ENCODE results near the gene SLC29A1. TPM values are rescaled to one million over a fixed set of nuclear protein-coding genes. Genes with fewer than 3 reads are reported as not detected.

SLC29A1 gene
- total and polyA plus RNA-seq, 2 donors (not counting 1 experiment from before 2014, with no cell fraction given), result 6.0 to 7.3 TPM

- ATAC-seq (ENCODE audit: low read depth) (no peak), DNase-seq (no peak)
- Histone ChIP-seq H3K9ac (ENCODE audit: low read length) (no peak overlapping the region), H3K4me2 (replicated peaks; ENCODE audit: low read depth, low read length, poor library complexity, severe bottlenecking) (no peak overlapping the region), H3K27me3 (replicated peaks in 1 of 4; ENCODE audit: control extremely low read depth in 1 of 4, control insufficient read depth in 3 of 4, insufficient read depth in 4 of 4, low read length in 3 of 4) (peaks cover 0 to 2% (median 0%) of the 10 kb centered on the region in 4 experiments), H3K9me3 (ENCODE audit: control extremely low read depth in 1 of 3, control insufficient read depth in 2 of 3, insufficient read depth in 1 of 3, low read length in 2 of 3) (no peaks in the 10 kb centered on the region), H3K4me1 (ENCODE audit: control insufficient read depth in 2 of 2, insufficient read depth in 2 of 2, low read length in 2 of 2) (peaks cover 13 to 29% of the 10 kb centered on the region in 2 donors), H3K27ac (ENCODE audit: low read length in 2 of 2) (no peak overlapping the region), H3K36me3 (replicated peaks in 1 of 2; ENCODE audit: control extremely low read depth in 1 of 2, control insufficient read depth in 1 of 2, extremely low read depth in 1 of 2, insufficient read depth in 2 of 2, low read length in 1 of 2) (no peaks in the 10 kb centered on the region), H2AFZ (ENCODE audit: insufficient read depth, low read depth, low read length, poor library complexity, severe bottlenecking) (no peak overlapping the region), H3K79me2 (ENCODE audit: control insufficient read depth, insufficient read depth, low read length) (peaks cover 5% of the 10 kb centered on the region), H3K4me3 (ENCODE audit: control extremely low read depth in 1 of 5, extremely low read depth in 1 of 5, insufficient read depth in 1 of 5, low read depth in 2 of 5, low read length in 4 of 5) (no peak overlapping the region), H4K20me1 (ENCODE audit: control insufficient read depth, insufficient read depth, low read length, poor library complexity, severe bottlenecking) (no peaks in the 10 kb centered on the region)
- Mint-ChIP-seq H3K4me1 (peaks cover 26% of the 10 kb centered on the region), H3K9me3 (ENCODE audit: insufficient read depth) (no peaks in the 10 kb centered on the region), H3K27ac (no peak overlapping the region), H3K4me3 (peak overlapping the region; percentile 88), H3K27me3 (no peaks in the 10 kb centered on the region)
- WGBS (ENCODE audit: insufficient coverage), result 95% methylated on average over 3 of the region's 4 CpGs
- ChIA-PET CTCF (interaction anchor here (0.7 to 3.1 kb wide), 11 partner anchors 9 to 128 kb away, joined by 3 to 22 read pairs (median 6); no protein-coding TSS in a partner anchor), POLR2A (interaction anchor here (2.7 to 5.0 kb wide), 2 partner anchors 20 to 32 kb away, joined by 11 to 52 read pairs; partner anchors contain the start of genes HSP90AB1 and SLC35B2)
- intact Hi-C loops (cut with micrococcal nuclease), result loop anchor here (5.0 kb wide), 2 partner anchors 53 to 162 kb away; partner anchors contain the start of gene CDC5L
- TF ChIP-seq EZH2 (IDR thresholded peaks at IDR 0.05; ENCODE audit: borderline replicate concordance, insufficient read depth, low read depth, low read length, poor library complexity, severe bottlenecking) (no peak), CTCF (IDR thresholded peaks at IDR 0.05) (no peak)
These were observed 1.5 kb downstream of the SLC29A1 start for GRCh38 chr6:44224965-44225305.

GRCh38 chr6:44225579-44226325 lies 2.4 kb downstream of the SLC29A1 start:
- intact Hi-C loops (cut with micrococcal nuclease), result no loop called here
- Histone ChIP-seq H3K27me3 (replicated peaks in 1 of 4; ENCODE audit: control extremely low read depth in 1 of 4, control insufficient read depth in 3 of 4, insufficient read depth in 4 of 4, low read length in 3 of 4) (peaks cover 0 to 2% (median 0%) of the 10 kb centered on the region in 4 experiments), H2AFZ (ENCODE audit: insufficient read depth, low read depth, low read length, poor library complexity, severe bottlenecking) (no peak overlapping the region), H3K4me1 (ENCODE audit: control insufficient read depth in 2 of 2, insufficient read depth in 2 of 2, low read length in 2 of 2) (peaks cover 12 to 26% of the 10 kb centered on the region in 2 donors), H3K27ac (ENCODE audit: low read length in 2 of 2) (no peak overlapping the region), H3K4me2 (replicated peaks; ENCODE audit: low read depth, low read length, poor library complexity, severe bottlenecking) (no peak overlapping the region), H4K20me1 (ENCODE audit: control insufficient read depth, insufficient read depth, low read length, poor library complexity, severe bottlenecking) (no peaks in the 10 kb centered on the region), H3K36me3 (replicated peaks in 1 of 2; ENCODE audit: control extremely low read depth in 1 of 2, control insufficient read depth in 1 of 2, extremely low read depth in 1 of 2, insufficient read depth in 2 of 2, low read length in 1 of 2) (no peaks in the 10 kb centered on the region), H3K79me2 (ENCODE audit: control insufficient read depth, insufficient read depth, low read length) (peaks cover 5% of the 10 kb centered on the region), H3K9ac (ENCODE audit: low read length) (no peak overlapping the region), H3K4me3 (ENCODE audit: control extremely low read depth in 1 of 5, extremely low read depth in 1 of 5, insufficient read depth in 1 of 5, low read depth in 2 of 5, low read length in 4 of 5) (no peak overlapping the region), H3K9me3 (ENCODE audit: control extremely low read depth in 1 of 3, control insufficient read depth in 2 of 3, insufficient read depth in 1 of 3, low read length in 2 of 3) (no peaks in the 10 kb centered on the region)
- DNase-seq (no peak), ATAC-seq (ENCODE audit: low read depth) (no peak)
- H3K27ac Mint-ChIP-seq, result no peak overlapping the region
- H3K27me3 Mint-ChIP-seq, result no peaks in the 10 kb centered on the region
- CTCF ChIA-PET, result interaction anchor here (0.7 to 2.9 kb wide), 5 partner anchors 9 to 79 kb away, joined by 3 to 8 read pairs (median 6); no protein-coding TSS in a partner anchor
- H3K4me1 Mint-ChIP-seq, result peaks cover 25% of the 10 kb centered on the region
- no peak overlapping the region for H3K4me3 Mint-ChIP-seq
- no peaks in the 10 kb centered on the region for H3K9me3 Mint-ChIP-seq (ENCODE audit: insufficient read depth)
- TF ChIP-seq CTCF (IDR thresholded peaks at IDR 0.05) (no peak), EZH2 (IDR thresholded peaks at IDR 0.05; ENCODE audit: borderline replicate concordance, insufficient read depth, low read depth, low read length, poor library complexity, severe bottlenecking) (no peak)
- WGBS (ENCODE audit: insufficient coverage), result 54% methylated on average over 8 of the region's 8 CpGs
- POLR2A ChIA-PET, result interaction anchor here (5.0 kb wide), 1 partner anchor 20 kb away, joined by 52 read pairs; the partner anchor contains the start of gene HSP90AB1
